H1 (cell line): ENCODE measurements around the gene SPOCD1.
A peak's percentile ranks its signal among the peaks of the same experiment; 100 is the strongest.

Source experiments
- CHD7 ChIP-seq: fragments of 300-600 bp; sonication (generic); IDR thresholded peaks from 2 replicates; pipeline ENCODE4 v1.7.1; 2012; ENCODE audit warnings: low read length, moderate library complexity, mild to moderate bottlenecking, inconsistent platforms; ENCODE audit not compliant: insufficient replicate concordance
- EP300 ChIP-seq, 2 experiments: IDR thresholded peaks; 1 replicate in 1 of 2; 2 replicates in 1 of 2; pipeline ENCODE4 v1.6.1; 2011 to 2012; ENCODE audit warnings: low read depth in 2 of 2, low read length in 2 of 2, mild to moderate bottlenecking in 2 of 2, borderline replicate concordance in 1 of 2, inconsistent platforms in 1 of 2, moderate library complexity in 1 of 2
- HDAC6 ChIP-seq: IDR thresholded peaks from one replicate; pipeline ENCODE4 v1.7.1; 2012; ENCODE audit warnings: low read depth, mild to moderate bottlenecking, inconsistent platforms, low read length, moderate library complexity
- JUND ChIP-seq: IDR thresholded peaks from 2 replicates; pipeline ENCODE4 v1.6.1; 2011; ENCODE audit warnings: mild to moderate bottlenecking, improper control_type of control experiment, low read length
- MAFK ChIP-seq: IDR thresholded peaks from 2 replicates; pipeline ENCODE4 v1.6.1; 2012; ENCODE audit warnings: low read depth, mild to moderate bottlenecking, improper control_type of control experiment, low read length
- POLR2A ChIP-seq, 2 experiments: IDR thresholded peaks; 1 replicate in 1 of 2; 2 replicates in 1 of 2; pipeline ENCODE4 v1.6.1; 2011; ENCODE audit warnings: low read depth in 2 of 2, low read length in 2 of 2, mild to moderate bottlenecking in 2 of 2; ENCODE audit errors: control extremely low read depth in 1 of 2
- POLR2AphosphoS5 ChIP-seq: IDR thresholded peaks from 2 replicates; pipeline ENCODE4 v1.6.1; 2011; ENCODE audit warnings: low read depth, low read length
- TBP ChIP-seq: IDR thresholded peaks from 2 replicates; pipeline ENCODE4 v1.6.1; 2011; ENCODE audit warnings: low read depth, low read length, improper control_type of control experiment
- TF ChIP-seq, protein P1 (sequence below), 3 experiments: IDR thresholded peaks; 1 replicate in 2 of 3; 2 replicates in 1 of 3; pipeline versions ENCODE4 v1.5.1 to v1.6.1; 2011; ENCODE audit warnings: low read length in 3 of 3, mild to moderate bottlenecking in 3 of 3, inconsistent platforms in 2 of 3, low read depth in 1 of 3, moderate library complexity in 1 of 3; ENCODE audit not compliant: insufficient read depth in 1 of 3; ENCODE audit errors: control extremely low read depth in 1 of 3

- TF ChIP-seq, protein P1, sequence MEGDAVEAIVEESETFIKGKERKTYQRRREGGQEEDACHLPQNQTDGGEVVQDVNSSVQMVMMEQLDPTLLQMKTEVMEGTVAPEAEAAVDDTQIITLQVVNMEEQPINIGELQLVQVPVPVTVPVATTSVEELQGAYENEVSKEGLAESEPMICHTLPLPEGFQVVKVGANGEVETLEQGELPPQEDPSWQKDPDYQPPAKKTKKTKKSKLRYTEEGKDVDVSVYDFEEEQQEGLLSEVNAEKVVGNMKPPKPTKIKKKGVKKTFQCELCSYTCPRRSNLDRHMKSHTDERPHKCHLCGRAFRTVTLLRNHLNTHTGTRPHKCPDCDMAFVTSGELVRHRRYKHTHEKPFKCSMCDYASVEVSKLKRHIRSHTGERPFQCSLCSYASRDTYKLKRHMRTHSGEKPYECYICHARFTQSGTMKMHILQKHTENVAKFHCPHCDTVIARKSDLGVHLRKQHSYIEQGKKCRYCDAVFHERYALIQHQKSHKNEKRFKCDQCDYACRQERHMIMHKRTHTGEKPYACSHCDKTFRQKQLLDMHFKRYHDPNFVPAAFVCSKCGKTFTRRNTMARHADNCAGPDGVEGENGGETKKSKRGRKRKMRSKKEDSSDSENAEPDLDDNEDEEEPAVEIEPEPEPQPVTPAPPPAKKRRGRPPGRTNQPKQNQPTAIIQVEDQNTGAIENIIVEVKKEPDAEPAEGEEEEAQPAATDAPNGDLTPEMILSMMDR (IDR thresholded peaks at IDR 0.05; ENCODE audit: control extremely low read depth in 1 of 3, insufficient read depth in 1 of 3, low read depth in 1 of 3, low read length in 3 of 3) = peak; percentile 90 to 99 (median 99)
- no peak for TF ChIP-seq EP300 (IDR thresholded peaks at IDR 0.05; ENCODE audit: borderline replicate concordance in 1 of 2, low read depth in 2 of 2, low read length in 2 of 2)
- TF ChIP-seq POLR2A (IDR thresholded peaks at IDR 0.05; ENCODE audit: control extremely low read depth in 1 of 2, low read depth in 2 of 2, low read length in 2 of 2) = peak in 1 of 2 experiments; percentile 60; a peak in 2 of 3 replicates
- TF ChIP-seq MAFK = no peak
- TF ChIP-seq POLR2AphosphoS5 = no peak
- TF ChIP-seq JUND = no peak
- no peak for TF ChIP-seq HDAC6
- TF ChIP-seq TBP = no peak; the same call in 1 of the 2 replicates
- no peak for TF ChIP-seq CHD7
These were observed at the start of gene SPOCD1 for GRCh38 chr1:31815752-31816500.
